ENCODE measurements around the gene RAC2. TPM values are rescaled to one million over a fixed set of nuclear protein-coding genes. Genes with fewer than 3 reads are reported as not detected.

Gene RAC2
- total RNA-seq, 4 donors from 2014 or later, result 7.8 to 49.8 (median 14.5) TPM

- no peak for TF ChIP-seq CTCF (IDR thresholded peaks at IDR 0.05; ENCODE audit: low read depth)
These were observed 31.7 kb downstream of the RAC2 start, which contains the start of gene SSTR3 for GRCh38 chr22:37212174-37212906. SSTR3 (minus strand) TSS chr22:37212477; CDS start chr22:37207803, 4,674 bp downstream.

GRCh38 chr22:37211866-37212173 lies 32.2 kb downstream of the RAC2 start:
- no peak for TF ChIP-seq CTCF (IDR thresholded peaks at IDR 0.05; ENCODE audit: low read depth)

- TF ChIP-seq CTCF (IDR thresholded peaks at IDR 0.05; ENCODE audit: low read depth), result no peak
These were observed 32.8 kb downstream of the RAC2 start for GRCh38 chr22:37211075-37211865.

- no peak for TF ChIP-seq CTCF (IDR thresholded peaks at IDR 0.05; ENCODE audit: low read depth)
These were observed 33.8 kb downstream of the RAC2 start for GRCh38 chr22:37210041-37210803.

GRCh38 chr22:37209140-37209845 lies 34.8 kb downstream of the RAC2 start:
- TF ChIP-seq CTCF (IDR thresholded peaks at IDR 0.05; ENCODE audit: low read depth), result no peak

GRCh38 chr22:37208401-37209139 lies 35.5 kb downstream of the RAC2 start:
- TF ChIP-seq CTCF (IDR thresholded peaks at IDR 0.05; ENCODE audit: low read depth), result no peak
